ENCODE results near the gene EXOSC3. TPM values are rescaled to one million over a fixed set of nuclear protein-coding genes. Genes with fewer than 3 reads are reported as not detected.
"Not testable (repeated sequence)": the region's sequence is repeated elsewhere in the genome, so short reads cannot be mapped to it uniquely, and the experiment has no call there.

Gene EXOSC3
- total RNA-seq, 1 donor from 2014 or later = 68.9 TPM

DNA sequence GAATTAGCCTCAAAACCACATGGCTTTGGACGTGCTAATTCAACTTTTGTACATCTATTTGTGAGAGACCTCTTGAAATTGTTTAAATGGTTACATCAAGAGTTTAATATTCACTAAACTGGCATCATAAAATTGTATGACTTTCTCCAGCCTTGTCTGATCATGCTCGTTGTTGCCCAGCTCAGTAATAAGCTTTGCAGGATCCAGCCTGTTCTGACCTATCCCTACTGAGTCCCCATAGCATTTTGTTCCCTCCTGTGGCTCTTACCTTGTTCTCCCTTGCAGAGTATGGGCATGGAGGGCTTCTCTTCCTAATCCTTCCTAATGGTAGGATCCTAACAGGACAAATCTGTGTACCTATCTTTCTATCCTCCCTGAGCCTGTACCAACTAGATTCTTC is 6.3 kb downstream of the EXOSC3 start:
- intact Hi-C loops (cut with micrococcal nuclease) = no loop called here

DNA sequence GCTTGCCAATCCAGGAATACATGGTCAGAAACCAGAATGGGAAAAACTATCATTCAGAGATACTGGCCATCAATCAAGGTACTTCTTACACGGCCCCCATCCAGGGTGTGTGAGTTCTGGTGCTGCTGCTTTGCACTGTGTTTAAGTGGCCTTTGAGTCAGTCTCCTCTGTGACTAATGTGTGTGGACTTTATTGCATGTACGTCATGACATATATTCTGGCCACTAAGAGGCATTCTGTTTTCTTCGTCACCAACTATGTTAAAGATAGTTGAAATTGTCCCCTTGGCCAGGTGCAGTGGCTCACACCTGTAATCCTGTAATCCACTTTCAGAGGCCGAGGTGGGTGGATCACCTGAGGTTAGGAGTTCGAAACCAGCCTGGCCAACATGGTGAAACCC is 8.5 kb downstream of the EXOSC3 start:
- intact Hi-C loops (cut with micrococcal nuclease) = no loop called here

DNA sequence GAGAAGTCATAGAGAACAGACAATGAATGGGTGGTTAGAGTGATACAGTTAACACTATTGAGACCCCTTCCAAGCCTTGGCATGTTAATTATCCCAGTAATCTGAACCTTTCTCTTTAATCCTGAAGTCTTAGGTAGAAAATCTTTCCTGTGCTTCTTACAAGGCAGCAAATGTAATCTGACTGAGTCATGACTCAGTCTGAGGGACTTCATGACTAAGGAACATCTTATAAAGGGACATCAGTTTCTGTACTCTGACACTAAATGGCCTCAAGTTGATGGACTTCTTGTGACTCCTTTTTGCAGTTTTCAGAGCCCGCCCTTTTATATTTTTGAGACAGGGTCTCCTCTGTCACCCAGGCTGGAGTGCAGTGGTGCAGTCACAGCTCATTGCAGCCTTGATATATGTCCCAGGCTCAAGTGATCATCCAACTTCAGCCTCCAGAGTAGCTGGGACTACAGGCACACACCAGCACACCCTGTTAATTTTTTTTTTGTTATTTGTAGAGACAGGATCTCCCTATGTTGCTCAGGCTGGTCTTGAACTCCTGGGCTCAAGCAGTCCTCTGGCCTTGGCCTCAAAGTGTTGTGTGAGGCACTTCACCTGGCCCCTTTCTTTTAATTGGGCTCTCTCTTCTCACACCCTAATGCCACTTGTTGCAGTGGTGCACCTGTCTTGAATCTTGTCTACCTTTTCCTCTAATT is 9.5 kb downstream of the EXOSC3 start:
- intact Hi-C loops (cut with micrococcal nuclease) = no loop called here

DNA sequence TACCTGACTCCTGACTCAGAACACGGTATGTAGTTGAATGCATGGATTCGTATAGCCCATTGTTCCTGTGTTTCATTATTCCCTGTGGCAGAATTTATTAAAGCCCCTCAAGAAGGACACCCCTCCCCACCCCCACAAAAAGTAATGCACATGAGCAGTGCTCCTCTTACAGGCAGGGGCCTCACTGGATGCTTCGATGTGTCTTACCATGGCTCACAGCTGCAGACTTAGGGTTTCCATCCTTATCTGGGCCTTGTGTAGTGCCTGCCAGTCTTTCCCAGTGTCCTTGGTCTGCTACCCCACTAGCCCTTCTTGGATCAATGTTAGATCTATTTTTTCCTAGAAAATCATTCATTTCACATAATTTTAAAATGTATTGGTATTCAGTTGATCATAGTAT is 14.9 kb downstream of the EXOSC3 start:
- intact Hi-C loops (cut with micrococcal nuclease) = no loop called here

DNA sequence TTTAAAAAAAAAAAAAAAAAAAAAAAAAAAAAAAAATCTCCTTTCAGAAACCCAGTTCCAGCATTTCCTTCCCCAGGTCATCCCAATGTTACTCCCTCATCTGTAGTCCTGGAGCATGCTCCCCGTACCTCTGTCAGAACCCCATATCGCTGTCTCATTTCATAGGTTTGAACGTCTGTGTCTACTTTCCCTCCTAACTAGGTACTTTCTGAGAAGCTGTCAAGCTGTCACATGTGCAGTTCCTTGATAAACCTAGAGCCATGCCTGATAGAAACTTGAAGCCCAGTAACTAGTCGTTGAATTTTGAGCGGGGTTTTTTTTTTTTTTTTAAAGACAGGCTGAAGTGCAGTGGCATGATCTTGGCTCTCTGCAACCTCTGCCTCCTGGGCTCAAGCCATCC is 15.6 kb downstream of the EXOSC3 start:
- intact Hi-C loops (cut with micrococcal nuclease) = no loop called here

DNA sequence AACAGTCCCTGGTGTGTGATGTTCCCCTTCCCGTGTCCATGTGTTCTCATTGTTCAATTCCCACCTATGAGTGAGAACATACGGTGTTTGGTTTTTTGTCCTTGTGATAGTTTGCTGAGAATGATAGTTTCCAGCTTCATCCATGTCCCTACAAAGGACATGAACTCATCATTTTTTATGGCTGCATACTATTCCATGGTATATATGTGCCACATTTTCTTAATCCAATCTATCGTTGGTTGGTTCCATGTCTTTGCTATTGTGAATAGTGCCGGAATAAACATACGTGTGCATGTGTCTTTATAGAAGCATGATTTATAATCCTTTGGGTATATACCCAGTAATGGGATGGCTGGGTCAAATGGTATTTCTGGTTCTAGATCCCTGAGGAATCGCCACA is 19.6 kb downstream of the EXOSC3 start:
- intact Hi-C loops (cut with micrococcal nuclease) = not testable (repeated sequence)

DNA sequence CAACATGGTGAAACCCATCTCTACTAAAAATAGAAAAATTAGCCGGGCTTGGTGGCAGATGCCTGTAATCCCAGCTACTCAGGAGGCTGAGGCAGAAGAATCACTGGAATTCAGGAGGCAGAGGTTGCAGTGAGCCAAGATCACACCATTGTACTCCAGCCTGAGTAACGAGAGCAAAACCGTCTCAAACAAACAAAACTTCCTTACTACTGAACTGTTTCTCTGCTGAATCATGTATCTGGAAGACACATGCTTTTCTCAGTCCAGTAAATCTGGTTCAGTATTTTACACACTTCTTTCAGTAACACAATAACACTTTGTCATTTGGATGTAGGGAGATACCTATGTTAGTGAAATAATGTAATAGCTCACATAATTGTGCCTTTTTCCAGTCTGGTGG is 23.4 kb downstream of the EXOSC3 start:
- intact Hi-C loops (cut with micrococcal nuclease) = no loop called here

DNA sequence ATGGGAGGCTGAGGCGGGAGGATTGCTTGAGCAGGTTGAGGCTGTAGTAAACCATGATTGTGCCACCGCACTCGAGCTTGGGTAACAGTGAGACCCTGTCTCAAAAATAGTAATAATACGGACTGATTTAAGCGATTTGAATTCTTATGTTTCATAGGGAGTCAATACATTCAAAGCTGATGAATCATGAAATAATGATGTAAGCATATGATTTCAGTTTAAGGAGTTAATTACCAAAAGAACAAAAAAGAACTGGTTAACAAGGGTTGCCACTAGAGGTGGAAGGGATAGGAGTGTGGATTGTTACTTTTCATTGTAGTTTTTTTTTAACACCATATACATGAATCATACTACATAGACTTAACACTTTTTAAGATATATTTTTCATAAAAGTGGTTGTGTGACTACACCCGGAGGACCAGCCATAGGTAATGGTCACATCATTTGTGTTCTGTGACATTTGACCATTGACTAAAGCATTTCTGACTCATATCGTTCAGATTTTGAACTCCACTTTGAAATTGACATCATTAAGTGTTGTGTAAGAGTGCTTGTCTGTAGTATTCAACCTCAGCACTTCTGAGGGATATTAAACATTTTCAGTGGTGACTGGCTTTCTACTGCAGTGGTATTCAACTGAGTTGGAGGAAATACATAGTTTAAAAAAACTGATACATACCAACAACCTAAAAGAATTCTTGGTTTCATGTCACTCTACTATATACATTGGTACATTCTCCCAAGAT is 24.3 kb downstream of the EXOSC3 start:
- intact Hi-C loops (cut with micrococcal nuclease) = no loop called here

DNA sequence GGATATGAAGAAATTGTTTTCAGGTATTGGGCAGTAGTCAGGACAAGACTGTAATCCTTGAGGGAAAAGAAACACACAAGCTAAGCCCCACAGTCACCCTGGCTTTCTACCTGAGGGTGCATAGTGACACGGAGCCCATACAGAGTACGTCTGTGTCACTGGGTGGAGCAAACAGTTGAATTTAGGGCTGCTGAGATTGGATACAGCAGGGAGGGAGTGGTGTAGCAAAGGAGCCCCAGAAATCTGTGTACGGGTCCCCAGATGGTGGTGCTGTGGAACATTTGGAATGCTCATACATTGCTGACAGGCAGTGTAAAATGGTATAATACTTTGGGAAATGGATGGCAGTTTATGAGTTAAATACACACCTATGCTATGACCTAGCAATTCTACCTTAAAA is 26.1 kb downstream of the EXOSC3 start:
- intact Hi-C loops (cut with micrococcal nuclease) = loop anchor here (10.0 kb wide), 1 partner anchor 306 kb away; the partner anchor contains the start of gene SHB

DNA sequence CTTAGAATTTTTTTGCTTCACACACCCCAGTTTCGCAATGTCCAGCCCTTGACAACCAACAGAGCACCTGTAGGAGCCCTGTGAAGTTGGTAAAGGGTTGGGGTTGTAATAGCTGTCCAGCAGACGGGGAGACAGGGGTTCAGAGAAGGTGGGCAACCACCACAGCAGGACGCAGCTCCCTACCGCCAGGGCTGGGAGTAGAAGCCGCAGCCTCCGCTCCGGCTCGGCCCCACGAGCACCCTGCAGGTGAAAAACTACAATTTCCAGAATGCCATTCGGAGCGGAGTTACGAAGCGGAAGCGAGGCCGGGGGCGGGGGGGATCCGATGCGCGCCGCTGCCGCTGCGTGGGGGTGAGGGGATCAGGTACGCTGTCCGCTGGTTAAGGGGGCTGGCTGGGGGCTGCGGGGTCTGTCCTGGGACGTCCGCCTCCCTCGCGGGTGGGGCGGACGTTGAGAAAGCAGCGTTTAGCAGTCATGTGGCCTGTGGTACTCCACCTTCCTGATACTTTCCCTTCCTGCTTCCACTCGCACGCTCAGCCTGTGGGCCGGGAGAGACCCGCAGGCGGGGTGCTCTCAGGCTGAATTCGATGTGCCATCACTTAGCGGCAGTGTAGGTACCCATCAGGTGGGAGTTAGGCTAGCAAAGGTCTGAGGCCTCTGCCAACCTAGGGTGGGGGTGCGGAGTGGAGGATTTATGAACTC is 31.2 kb downstream of the EXOSC3 start, which contains the start of gene TRMT10B:
Gene TRMT10B, plus strand, starts transcription at position 317 of the 702 bp plus-strand sequence. CDS start 8,127 bp downstream, outside the sequence.
- intact Hi-C loops (cut with micrococcal nuclease) = loop anchor here (1.0 to 10.0 kb wide), 9 partner anchors 32 to 794 kb away; partner anchors contain the start of genes DCAF10, EXOSC3, SHB and SLC25A51

DNA sequence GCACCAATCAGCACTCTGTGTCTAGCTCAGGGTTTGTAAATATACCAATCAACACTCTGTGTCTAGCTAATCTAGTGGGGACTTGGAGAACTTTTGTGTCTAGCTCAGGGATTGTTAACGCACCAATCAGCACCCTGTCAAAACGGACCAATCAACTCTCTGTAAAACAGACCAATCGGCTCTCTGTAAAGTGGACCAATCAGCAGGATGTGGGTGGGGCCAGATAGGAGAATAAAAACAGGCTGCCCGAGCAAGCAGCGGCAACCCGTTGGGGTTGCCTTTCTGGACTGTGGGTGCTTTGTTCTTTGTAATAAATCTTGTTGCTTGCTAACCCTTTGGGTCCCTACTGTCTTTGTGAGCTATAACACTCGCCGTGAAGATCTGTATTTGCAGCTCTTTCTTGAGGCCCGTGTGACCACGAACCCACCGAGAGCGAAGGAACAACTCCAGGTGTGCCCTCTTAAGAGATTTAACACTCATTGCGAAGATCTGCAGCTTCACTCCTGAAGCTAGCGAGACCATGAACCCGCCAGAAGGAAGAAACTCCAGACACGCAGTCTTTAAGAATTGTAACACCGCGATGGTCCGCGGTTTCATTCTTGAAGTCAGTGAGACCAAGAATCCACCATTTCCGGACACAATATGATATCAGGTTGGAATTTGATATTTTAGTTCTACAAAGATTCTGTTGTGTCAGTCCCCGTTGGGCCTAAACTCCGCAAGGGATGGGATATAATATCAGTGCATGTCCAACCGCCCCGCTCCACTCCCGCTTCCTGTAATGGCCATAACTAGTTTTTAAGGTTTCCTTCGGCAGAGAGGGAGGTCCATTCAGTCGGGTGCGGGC is 32.0 kb downstream of the EXOSC3 start:
- intact Hi-C loops (cut with micrococcal nuclease) = loop anchor here (1.0 to 10.0 kb wide), 8 partner anchors 32 to 794 kb away; partner anchors contain the start of genes DCAF10, EXOSC3, SHB and SLC25A51

DNA sequence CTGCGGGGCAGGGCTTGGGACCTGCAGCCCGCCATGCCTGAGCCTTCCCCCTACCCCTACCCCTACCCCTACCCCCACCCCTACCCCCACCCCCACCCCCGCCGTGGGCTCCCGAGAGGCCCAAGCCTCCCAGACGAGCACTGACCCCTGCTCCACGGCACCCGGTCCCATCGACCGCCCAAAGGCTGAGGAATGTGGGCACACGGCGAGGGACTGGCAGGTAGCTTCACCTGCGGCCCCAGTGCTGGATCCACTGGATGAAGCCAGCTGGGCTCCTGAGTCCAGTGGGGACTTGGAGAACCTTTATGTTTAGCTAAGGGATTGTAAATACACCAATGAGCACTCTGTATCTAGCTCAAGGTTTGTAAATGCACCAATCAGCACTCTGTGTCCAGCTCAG is 32.8 kb downstream of the EXOSC3 start:
- intact Hi-C loops (cut with micrococcal nuclease) = loop anchor here (5.0 to 10.0 kb wide), 3 partner anchors 313 to 795 kb away; partner anchors contain the start of genes SHB and ZCCHC7

DNA sequence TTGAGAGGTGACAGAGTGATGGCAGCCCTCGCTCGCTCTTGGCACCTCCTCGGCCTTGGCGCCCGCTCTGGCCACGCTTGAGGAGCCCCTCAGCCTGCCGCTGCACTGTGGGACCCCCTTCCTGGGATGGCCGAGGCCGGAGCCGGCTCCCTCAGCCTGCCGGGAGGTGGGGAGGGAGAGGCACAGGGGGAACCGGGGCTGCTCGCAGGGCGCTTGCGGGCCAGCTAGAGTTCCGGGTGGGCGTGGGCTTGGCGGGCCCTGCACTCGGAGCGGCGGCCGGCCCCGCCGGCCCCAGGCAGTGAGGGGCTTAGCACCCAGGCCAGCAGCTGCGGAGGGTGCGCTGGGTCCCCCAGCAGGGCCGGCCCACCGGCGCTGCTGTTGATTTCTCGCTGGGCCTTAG is 33.2 kb downstream of the EXOSC3 start:
- intact Hi-C loops (cut with micrococcal nuclease) = loop anchor here (5.0 to 10.0 kb wide), 3 partner anchors 313 to 796 kb away; partner anchors contain the start of genes SHB and ZCCHC7

DNA sequence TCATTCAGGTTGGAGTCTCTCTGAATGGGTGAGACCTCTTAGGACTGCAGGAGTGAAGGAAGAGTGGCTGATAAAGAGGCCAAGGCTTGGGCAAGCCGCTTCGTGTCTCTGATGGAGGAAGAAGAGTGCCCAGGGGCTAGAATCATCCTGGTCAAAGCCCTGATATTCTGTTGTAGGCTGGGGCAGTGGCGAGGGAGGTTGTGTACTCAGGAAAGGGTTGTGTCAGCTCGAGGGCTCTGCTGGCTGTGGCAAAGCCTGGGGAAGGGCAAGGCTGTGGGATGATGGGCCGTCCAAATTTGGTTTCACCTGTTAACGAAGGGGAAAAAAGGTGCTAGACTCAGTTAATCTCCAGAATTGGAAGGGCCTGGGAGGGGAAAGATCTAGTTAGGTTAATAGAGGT is 33.7 kb downstream of the EXOSC3 start:
- intact Hi-C loops (cut with micrococcal nuclease) = loop anchor here (5.0 to 10.0 kb wide), 3 partner anchors 314 to 796 kb away; partner anchors contain the start of genes SHB and ZCCHC7

DNA sequence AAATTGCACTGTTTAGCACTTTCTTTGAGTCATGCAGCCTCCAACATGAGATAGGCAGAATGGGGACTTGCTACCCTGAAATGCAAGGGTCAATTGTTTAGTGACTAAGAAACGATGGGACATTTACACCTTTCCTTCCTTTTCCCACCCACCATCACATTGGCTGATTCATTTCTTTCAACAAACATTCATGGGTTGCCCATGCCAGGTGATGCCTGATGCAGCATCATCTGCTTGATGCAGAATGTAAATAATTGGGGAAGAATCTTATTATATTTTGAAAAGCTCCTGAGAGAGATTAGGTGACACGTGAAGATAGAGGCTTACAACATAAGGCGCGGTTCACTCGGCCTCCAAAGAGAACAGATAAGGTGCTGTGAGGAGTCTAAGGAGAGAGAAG is 35.7 kb downstream of the EXOSC3 start:
- intact Hi-C loops (cut with micrococcal nuclease) = loop anchor here (10.0 kb wide), 1 partner anchor 336 kb away; no protein-coding TSS in a partner anchor

DNA sequence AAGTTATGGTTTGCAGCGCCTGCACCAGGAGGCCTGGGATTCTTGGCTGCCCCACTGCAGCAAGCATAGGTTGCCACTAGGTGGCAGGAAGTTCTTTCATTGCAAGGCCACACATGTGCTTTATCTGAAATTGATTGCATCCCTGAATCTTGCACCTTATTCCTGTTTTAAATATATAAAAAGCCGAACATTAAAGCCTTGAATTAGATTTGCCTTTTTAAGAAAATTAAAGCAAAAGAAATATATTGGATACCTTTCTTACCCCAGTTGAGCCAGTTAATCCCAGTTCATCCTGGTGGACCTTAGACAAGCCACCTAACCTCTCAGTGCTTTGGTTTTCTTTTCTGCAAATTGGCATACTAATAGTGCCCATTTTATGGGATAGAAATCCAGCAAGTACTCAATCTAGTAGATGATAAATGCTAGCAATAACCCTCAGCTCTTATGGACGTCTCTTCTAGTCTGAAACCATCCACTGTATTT is 37.6 kb downstream of the EXOSC3 start:
- intact Hi-C loops (cut with micrococcal nuclease) = loop anchor here (1.0 to 10.0 kb wide), 5 partner anchors 166 to 653 kb away; partner anchors contain the start of gene ALDH1B1

DNA sequence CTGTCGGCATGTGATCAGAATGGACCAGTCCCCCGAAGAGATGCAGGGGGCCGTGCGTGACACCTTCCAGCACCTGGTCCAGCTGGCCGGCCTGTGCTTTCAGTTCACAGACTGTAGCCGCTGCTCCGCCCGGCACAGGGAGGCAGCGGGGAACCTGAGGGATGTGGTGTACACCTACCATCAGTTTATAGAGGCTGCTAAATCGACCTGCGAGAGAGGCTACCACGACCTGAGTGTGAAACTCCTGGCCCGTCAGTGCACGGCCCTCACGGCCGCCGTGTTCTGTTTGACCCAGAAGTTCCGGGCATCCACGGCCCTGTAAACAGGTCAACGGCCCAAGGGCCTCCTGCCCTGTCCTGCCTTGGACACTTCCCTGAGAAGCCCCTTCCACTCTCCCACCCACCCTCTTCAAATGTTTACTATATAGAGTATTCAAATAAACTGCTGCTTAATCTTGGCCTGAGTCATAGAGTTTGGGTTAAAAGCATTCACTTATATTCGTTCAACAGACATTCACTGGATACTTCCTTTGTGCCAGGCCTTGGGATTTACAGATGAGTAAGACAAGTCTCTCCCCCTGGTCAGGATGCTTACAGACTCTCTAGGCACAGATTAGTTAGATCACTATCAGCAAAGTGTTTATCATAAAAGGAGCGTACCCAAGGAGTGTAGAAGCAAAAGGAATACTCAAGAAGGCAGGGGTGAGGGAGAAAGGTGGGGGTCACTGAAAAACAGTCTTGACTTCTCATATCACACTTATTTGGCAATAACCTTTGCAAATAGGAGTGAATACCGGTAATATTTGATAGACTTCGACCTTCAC is 38.2 kb downstream of the EXOSC3 start:
- intact Hi-C loops (cut with micrococcal nuclease) = loop anchor here (1.0 to 10.0 kb wide), 5 partner anchors 167 to 654 kb away; partner anchors contain the start of gene ALDH1B1

DNA sequence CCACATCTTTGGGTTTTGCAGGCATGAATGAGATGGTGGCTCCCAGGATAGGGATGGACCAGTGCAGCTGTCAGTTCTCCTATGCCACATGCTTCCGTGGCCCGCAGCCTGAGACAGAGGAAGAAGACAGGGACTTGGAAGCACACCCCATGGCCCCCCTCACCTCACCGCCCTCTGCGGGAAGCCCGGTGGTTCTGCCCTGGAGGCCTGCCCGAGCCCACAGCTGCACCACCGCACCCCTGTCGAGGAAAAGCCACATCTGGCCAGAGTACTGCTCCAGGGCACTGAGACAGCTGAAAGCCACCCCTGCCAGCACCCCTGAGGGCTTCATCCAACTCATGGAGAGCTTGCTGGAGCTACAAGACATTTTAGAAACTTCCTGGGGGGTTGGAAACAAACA is 38.9 kb downstream of the EXOSC3 start:
- intact Hi-C loops (cut with micrococcal nuclease) = loop anchor here (2.0 to 10.0 kb wide), 2 partner anchors 339 to 647 kb away; partner anchors contain the start of gene ALDH1B1

Measured in T-helper 1 cell treated with Interleukin-12 subunit alpha and Interleukin-12 subunit beta and Interleukin-4 antibody, amounts not matched to agents 30 ng/mL and 1 ng/mL, for 36 hours (primary cell).